K562 (cell line): Measurements from ENCODE around the gene PACS2. TPM values are rescaled to one million over a fixed set of nuclear protein-coding genes. Genes with fewer than 3 reads are reported as not detected.

Experiments
- CXXC5 ChIP-seq: fragments of 250-450 bp; sonication (Bioruptor Pico); IDR thresholded peaks from 2 replicates; pipeline ENCODE4 v1.8.0; 2022; ENCODE audit warnings: inconsistent platforms, mild to moderate bottlenecking, moderate library complexity
- FOXJ2 ChIP-seq: fragments of 200-800 bp; sonication (Bioruptor generic); IDR thresholded peaks from 2 replicates; pipeline ENCODE4 v1.6.1; 2016; ENCODE audit warnings: missing genetic modification characterization, missing compliant biosample characterization
- KDM5B ChIP-seq: fragments of 200-600 bp; sonication (generic); IDR thresholded peaks from 2 replicates; pipeline ENCODE4 v1.6.1; 2012; ENCODE audit warnings: low read depth, mild to moderate bottlenecking, moderate library complexity, low read length, control low read depth, inconsistent platforms; ENCODE audit not compliant: insufficient replicate concordance
- ZFP1 ChIP-seq: fragments of 450-650 bp; formaldehyde crosslinking; IDR thresholded peaks from 2 replicates; pipeline ENCODE4 v1.4.0; 2020; ENCODE audit warnings: mild to moderate bottlenecking, mixed read lengths
- ZNF644 ChIP-seq: fragments of 200-800 bp; sonication (Bioruptor generic); IDR thresholded peaks from 2 replicates; pipeline ENCODE4 v1.6.1; 2016; ENCODE audit warnings: low read depth, missing genetic modification characterization, missing compliant biosample characterization
- polyA plus RNA-seq, 8 experiments: library from polyadenylated mRNA; depleted of rRNA in 4 of 8; stranded (reverse) in 5 of 8; unstranded in 3 of 8; fragments of >200 nt; fragmentation: Nextera tagmentation in 2 of 8; fragmentation: Illumina TruSeq in 1 of 8; extraction: Ambion mirVana in 2 of 8; extraction: Trizol in 1 of 8; gene quantifications; 2 replicates each; pipeline versions ENCODE4 v1.2.1 to v1.2.3, GENCODE V29; 2011 to 2014; ENCODE audit warnings: inconsistent platforms in 1 of 8, missing spikeins in 1 of 8
- total RNA-seq, 7 experiments: library from RNA; depleted of rRNA in 6 of 7; stranded (reverse); fragments of >200 nt in 6 of 7; fragmentation: Illumina TruSeq in 2 of 7; extraction: Trizol in 2 of 7; gene quantifications; 2 replicates each; pipeline versions ENCODE4 v1.2.1 to v1.2.3, GENCODE V29; 2011 to 2021; ENCODE audit warnings: low replicate concordance in 1 of 7
- TF ChIP-seq, protein P1 (sequence below): sonication (generic); formaldehyde crosslinking; IDR thresholded peaks from 2 replicates; pipeline ENCODE4 v1.8.0; 2023; ENCODE audit warnings: missing genetic modification reagents, mild to moderate bottlenecking, borderline replicate concordance
- TF ChIP-seq, protein P2 (sequence below), 2 experiments: fragments of 450-650 bp; formaldehyde crosslinking in 1 of 2; IDR thresholded peaks; 2 replicates each; pipeline versions ENCODE4 v1.4.0 to v1.6.1; 2014 to 2020; ENCODE audit warnings: mild to moderate bottlenecking in 2 of 2, borderline replicate concordance in 1 of 2, low read depth in 1 of 2
- TF ChIP-seq, protein P3 (sequence below): fragments of 450-650 bp; formaldehyde crosslinking; IDR thresholded peaks from 2 replicates; pipeline ENCODE4 v1.4.0; 2020; ENCODE audit warnings: mild to moderate bottlenecking, mixed read lengths
- TF ChIP-seq, protein P4 (sequence below), 3 experiments: IDR thresholded peaks in 2 of 3; conservative IDR thresholded peaks in 1 of 3; 2 replicates each; pipeline ENCODE4 v1.5.1; 2011 to 2012; ENCODE audit warnings: low read length in 3 of 3, mild to moderate bottlenecking in 3 of 3, control low read depth in 2 of 3, improper control_type of control experiment in 1 of 3, inconsistent platforms in 1 of 3, low read depth in 1 of 3, mixed read lengths in 1 of 3, moderate library complexity in 1 of 3; ENCODE audit not compliant: insufficient read depth in 2 of 3

The PACS2 gene
- total and polyA plus RNA-seq, 9 of the 15 experiments (the other 6 are each of a cell fraction or from before 2014, with no cell fraction given): 0.11 to 20.8 (median 9.9) TPM

DNA sequence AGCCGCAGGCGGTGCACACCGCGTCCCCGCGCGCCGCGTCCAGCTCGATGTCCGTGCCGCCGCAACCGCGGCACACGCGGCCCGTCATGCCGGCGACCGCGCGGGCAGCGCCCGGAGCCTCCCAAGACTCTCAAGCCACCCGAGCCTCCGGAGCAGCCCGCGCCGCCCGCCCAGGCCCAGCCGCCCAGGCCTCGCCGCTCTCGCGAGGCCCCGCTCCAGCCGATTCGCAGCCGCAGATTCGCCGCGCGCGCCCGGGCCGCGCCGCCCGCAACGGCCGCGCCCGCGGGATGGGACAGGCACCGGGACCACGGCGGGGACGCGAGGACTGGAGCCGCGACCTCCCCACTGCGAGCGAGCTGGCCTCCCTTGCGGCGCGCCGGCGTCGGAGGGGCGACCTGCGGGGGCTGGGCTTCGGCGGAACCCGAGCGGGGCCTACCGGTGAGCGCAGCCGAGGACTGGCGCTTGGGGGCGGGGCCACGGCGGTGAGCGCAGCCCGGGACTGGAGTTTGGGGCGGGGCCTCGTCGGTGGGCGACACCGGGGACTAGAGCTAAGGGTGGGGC, 13.9 kb upstream of the PACS2 start, which contains the start of gene BRF1 (continued):
- TF ChIP-seq, protein P1, sequence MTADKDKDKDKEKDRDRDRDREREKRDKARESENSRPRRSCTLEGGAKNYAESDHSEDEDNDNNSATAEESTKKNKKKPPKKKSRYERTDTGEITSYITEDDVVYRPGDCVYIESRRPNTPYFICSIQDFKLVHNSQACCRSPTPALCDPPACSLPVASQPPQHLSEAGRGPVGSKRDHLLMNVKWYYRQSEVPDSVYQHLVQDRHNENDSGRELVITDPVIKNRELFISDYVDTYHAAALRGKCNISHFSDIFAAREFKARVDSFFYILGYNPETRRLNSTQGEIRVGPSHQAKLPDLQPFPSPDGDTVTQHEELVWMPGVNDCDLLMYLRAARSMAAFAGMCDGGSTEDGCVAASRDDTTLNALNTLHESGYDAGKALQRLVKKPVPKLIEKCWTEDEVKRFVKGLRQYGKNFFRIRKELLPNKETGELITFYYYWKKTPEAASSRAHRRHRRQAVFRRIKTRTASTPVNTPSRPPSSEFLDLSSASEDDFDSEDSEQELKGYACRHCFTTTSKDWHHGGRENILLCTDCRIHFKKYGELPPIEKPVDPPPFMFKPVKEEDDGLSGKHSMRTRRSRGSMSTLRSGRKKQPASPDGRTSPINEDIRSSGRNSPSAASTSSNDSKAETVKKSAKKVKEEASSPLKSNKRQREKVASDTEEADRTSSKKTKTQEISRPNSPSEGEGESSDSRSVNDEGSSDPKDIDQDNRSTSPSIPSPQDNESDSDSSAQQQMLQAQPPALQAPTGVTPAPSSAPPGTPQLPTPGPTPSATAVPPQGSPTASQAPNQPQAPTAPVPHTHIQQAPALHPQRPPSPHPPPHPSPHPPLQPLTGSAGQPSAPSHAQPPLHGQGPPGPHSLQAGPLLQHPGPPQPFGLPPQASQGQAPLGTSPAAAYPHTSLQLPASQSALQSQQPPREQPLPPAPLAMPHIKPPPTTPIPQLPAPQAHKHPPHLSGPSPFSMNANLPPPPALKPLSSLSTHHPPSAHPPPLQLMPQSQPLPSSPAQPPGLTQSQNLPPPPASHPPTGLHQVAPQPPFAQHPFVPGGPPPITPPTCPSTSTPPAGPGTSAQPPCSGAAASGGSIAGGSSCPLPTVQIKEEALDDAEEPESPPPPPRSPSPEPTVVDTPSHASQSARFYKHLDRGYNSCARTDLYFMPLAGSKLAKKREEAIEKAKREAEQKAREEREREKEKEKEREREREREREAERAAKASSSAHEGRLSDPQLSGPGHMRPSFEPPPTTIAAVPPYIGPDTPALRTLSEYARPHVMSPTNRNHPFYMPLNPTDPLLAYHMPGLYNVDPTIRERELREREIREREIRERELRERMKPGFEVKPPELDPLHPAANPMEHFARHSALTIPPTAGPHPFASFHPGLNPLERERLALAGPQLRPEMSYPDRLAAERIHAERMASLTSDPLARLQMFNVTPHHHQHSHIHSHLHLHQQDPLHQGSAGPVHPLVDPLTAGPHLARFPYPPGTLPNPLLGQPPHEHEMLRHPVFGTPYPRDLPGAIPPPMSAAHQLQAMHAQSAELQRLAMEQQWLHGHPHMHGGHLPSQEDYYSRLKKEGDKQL (CRISPR knock-in tag): no peak
- TF ChIP-seq ZFP1 (CRISPR knock-in tag) (no peak), CXXC5 (CRISPR knock-in tag) (peak; percentile 81), FOXJ2 (tag) (no peak), ZNF644 (tag) (no peak), KDM5B (peak; percentile 79)
- TF ChIP-seq, protein P2, sequence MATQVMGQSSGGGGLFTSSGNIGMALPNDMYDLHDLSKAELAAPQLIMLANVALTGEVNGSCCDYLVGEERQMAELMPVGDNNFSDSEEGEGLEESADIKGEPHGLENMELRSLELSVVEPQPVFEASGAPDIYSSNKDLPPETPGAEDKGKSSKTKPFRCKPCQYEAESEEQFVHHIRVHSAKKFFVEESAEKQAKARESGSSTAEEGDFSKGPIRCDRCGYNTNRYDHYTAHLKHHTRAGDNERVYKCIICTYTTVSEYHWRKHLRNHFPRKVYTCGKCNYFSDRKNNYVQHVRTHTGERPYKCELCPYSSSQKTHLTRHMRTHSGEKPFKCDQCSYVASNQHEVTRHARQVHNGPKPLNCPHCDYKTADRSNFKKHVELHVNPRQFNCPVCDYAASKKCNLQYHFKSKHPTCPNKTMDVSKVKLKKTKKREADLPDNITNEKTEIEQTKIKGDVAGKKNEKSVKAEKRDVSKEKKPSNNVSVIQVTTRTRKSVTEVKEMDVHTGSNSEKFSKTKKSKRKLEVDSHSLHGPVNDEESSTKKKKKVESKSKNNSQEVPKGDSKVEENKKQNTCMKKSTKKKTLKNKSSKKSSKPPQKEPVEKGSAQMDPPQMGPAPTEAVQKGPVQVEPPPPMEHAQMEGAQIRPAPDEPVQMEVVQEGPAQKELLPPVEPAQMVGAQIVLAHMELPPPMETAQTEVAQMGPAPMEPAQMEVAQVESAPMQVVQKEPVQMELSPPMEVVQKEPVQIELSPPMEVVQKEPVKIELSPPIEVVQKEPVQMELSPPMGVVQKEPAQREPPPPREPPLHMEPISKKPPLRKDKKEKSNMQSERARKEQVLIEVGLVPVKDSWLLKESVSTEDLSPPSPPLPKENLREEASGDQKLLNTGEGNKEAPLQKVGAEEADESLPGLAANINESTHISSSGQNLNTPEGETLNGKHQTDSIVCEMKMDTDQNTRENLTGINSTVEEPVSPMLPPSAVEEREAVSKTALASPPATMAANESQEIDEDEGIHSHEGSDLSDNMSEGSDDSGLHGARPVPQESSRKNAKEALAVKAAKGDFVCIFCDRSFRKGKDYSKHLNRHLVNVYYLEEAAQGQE (IDR thresholded peaks at IDR 0.05; ENCODE audit: borderline replicate concordance): peak; percentile 57
- TF ChIP-seq, protein P2 (CRISPR knock-in tag; IDR thresholded peaks at IDR 0.05; ENCODE audit: low read depth): no peak
- TF ChIP-seq, protein P3, sequence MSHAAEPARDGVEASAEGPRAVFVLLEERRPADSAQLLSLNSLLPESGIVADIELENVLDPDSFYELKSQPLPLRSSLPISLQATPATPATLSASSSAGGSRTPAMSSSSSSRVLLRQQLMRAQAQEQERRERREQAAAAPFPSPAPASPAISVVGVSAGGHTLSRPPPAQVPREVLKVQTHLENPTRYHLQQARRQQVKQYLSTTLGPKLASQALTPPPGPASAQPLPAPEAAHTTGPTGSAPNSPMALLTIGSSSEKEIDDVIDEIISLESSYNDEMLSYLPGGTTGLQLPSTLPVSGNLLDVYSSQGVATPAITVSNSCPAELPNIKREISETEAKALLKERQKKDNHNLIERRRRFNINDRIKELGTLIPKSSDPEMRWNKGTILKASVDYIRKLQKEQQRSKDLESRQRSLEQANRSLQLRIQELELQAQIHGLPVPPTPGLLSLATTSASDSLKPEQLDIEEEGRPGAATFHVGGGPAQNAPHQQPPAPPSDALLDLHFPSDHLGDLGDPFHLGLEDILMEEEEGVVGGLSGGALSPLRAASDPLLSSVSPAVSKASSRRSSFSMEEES (CRISPR knock-in tag): no peak
- TF ChIP-seq, protein P4, sequence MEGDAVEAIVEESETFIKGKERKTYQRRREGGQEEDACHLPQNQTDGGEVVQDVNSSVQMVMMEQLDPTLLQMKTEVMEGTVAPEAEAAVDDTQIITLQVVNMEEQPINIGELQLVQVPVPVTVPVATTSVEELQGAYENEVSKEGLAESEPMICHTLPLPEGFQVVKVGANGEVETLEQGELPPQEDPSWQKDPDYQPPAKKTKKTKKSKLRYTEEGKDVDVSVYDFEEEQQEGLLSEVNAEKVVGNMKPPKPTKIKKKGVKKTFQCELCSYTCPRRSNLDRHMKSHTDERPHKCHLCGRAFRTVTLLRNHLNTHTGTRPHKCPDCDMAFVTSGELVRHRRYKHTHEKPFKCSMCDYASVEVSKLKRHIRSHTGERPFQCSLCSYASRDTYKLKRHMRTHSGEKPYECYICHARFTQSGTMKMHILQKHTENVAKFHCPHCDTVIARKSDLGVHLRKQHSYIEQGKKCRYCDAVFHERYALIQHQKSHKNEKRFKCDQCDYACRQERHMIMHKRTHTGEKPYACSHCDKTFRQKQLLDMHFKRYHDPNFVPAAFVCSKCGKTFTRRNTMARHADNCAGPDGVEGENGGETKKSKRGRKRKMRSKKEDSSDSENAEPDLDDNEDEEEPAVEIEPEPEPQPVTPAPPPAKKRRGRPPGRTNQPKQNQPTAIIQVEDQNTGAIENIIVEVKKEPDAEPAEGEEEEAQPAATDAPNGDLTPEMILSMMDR (IDR thresholded peaks at IDR 0.05 in 2 of 3, conservative IDR thresholded peaks at IDR 0.05 in 1 of 3; ENCODE audit: insufficient read depth in 2 of 3, low read depth in 1 of 3, low read length in 3 of 3): no peak
